ENCODE data around the gene MYADML2. TPM values are rescaled to one million over a fixed set of nuclear protein-coding genes. Genes with fewer than 3 reads are reported as not detected.

The MYADML2 gene
- total and polyA plus RNA-seq, 2 of the 8 experiments (the other 6 are each of a cell fraction or from before 2014, with no cell fraction given), result 0.26 to 0.47 TPM

DNA sequence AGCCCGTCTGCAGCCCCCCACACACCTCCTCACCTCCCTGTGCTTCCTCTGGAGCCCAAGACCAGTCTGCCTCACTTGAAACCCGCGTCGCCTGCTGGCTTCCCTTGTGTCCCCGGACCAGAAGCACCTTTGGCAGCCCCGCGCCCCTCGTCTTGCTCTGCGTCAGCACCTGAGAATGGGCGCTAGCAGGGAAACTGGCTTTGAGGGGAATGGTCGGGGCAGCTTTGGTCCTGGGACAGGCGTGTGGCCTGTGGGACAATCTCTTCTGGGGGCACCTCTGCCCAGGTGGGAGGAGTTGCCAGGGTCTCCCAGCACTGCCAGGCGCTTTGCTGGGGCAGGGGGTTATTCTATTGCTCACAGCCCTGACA is 15.9 kb downstream of the MYADML2 start:
- no peak overlapping the region for H3K4ac ChIP-seq (replicated peaks; ENCODE audit: insufficient read length, low read depth, low read length)
- WGBS, 2 experiments (ENCODE audit: extremely low coverage in 1 of 2, insufficient coverage in 1 of 2, insufficient read length in 1 of 2, insufficient replicate concordance in 2 of 2, low coverage in 1 of 2, low lambda C conversion rate in 2 of 2, missing lambda C conversion rate in 1 of 2), result 83% methylated on average over 13 of the region's 13 CpGs; no CpG with 5 or more reads in 1 of the 2 experiments
- peaks cover 6% of the 10 kb centered on the region for H3K79me1 ChIP-seq (ENCODE audit: low read depth, low read length)
- H3K9ac ChIP-seq (replicated peaks in 1 of 4; ENCODE audit: extremely low read depth in 1 of 4, low read depth in 3 of 4, low read length in 3 of 4), result no peak overlapping the region
- peaks cover 0 to 12% (median 9%) of the 10 kb centered on the region in 4 experiments; a peak in 4 of 7 replicates for H3K27me3 ChIP-seq (replicated peaks in 1 of 4; ENCODE audit: control insufficient read depth in 3 of 4, extremely low read depth in 1 of 4, insufficient read depth in 3 of 4, low read length in 3 of 4)
- POLR2A ChIA-PET (ENCODE audit: partially characterized antibody), result interaction anchor here (0.6 to 14.6 kb wide), 24 partner anchors 6 to 420 kb away, joined by 3 to 150 read pairs (median 3); partner anchors contain the start of genes ASPSCR1, MAFG, PCYT2 and SIRT7
- CTCF ChIA-PET (ENCODE audit: partially characterized antibody), result interaction anchor here (0.6 to 3.8 kb wide), 7 partner anchors 25 to 90 kb away, joined by 3 to 9 read pairs (median 3); no protein-coding TSS in a partner anchor
- no peak overlapping the region for H3K4me3 ChIP-seq (ENCODE audit: extremely low read depth in 1 of 4, insufficient read depth in 2 of 4, low read depth in 3 of 4, low read length in 4 of 4)
- H3K4me2 ChIP-seq (ENCODE audit: insufficient read depth in 1 of 2, low read depth in 2 of 2, low read length in 2 of 2), result no peak overlapping the region
- H2BK15ac ChIP-seq (ENCODE audit: low read length), result no peak overlapping the region
- no peak overlapping the region for H4K8ac ChIP-seq (ENCODE audit: extremely low read depth, insufficient read depth, low read length)
- no peak overlapping the region for H2AK5ac ChIP-seq (ENCODE audit: low read depth, low read length)
- no peak overlapping the region for H4K91ac ChIP-seq (replicated peaks; ENCODE audit: insufficient read length, low read length)
- peaks cover 2 to 7% of the 10 kb centered on the region in 2 experiments; a peak in 3 of 4 replicates for H3K79me2 ChIP-seq (ENCODE audit: control insufficient read depth in 1 of 2, insufficient read depth in 2 of 2, low read length in 2 of 2)
- H3K27ac ChIP-seq (ENCODE audit: low read depth, low read length), result no peak overlapping the region
- H3K14ac ChIP-seq (ENCODE audit: insufficient read length), result no peak overlapping the region
- H2BK5ac ChIP-seq (ENCODE audit: low read depth, low read length), result no peak overlapping the region
- peaks cover 0 to 11% (median 5%) of the 10 kb centered on the region in 4 experiments; a peak in 6 of 7 replicates for H3K4me1 ChIP-seq (replicated peaks in 1 of 4; ENCODE audit: control insufficient read depth in 3 of 4, insufficient read depth in 4 of 4, low read length in 3 of 4)
- no peak overlapping the region for H2BK20ac ChIP-seq (ENCODE audit: low read length)
- no peak overlapping the region for H3K23ac ChIP-seq (ENCODE audit: insufficient read length)
- H2AFZ ChIP-seq (ENCODE audit: low read length), result no peak overlapping the region
- H3K56ac ChIP-seq (replicated peaks; ENCODE audit: insufficient read length, low read depth, low read length), result no peak overlapping the region
- no peak overlapping the region for H2BK12ac ChIP-seq (ENCODE audit: low read depth, low read length)
- H4K20me1 ChIP-seq (replicated peaks in 1 of 2; ENCODE audit: control insufficient read depth in 1 of 2, insufficient read depth in 2 of 2, low read length in 2 of 2), result peaks cover 9 to 23% of the 10 kb centered on the region in 2 experiments
- H3K36me3 ChIP-seq (ENCODE audit: control insufficient read depth in 2 of 4, insufficient read depth in 4 of 4, low read length in 3 of 4), result peaks cover 0 to 25% (median 10%) of the 10 kb centered on the region in 4 experiments; a peak in 5 of 8 replicates
- peaks cover 14% of the 10 kb centered on the region; the same call in 1 of the 2 replicates for H3K23me2 ChIP-seq (ENCODE audit: low read depth, low read length)
- H4K5ac ChIP-seq (ENCODE audit: insufficient read length, low read depth, low read length), result no peak overlapping the region
- no peak overlapping the region for H3K18ac ChIP-seq (ENCODE audit: extremely low read depth, low read length)
- no peaks in the 10 kb centered on the region for H3K9me3 ChIP-seq (ENCODE audit: insufficient read depth in 2 of 2, low read depth in 1 of 2, low read length in 1 of 2)
- DNase-seq (ENCODE audit: low read depth in 1 of 2, low spot score in 2 of 2) (no peak), FAIRE-seq (no peak)
- no peak overlapping the region for H2BK120ac ChIP-seq (replicated peaks; ENCODE audit: low read depth, low read length)
- TF ChIP-seq PHF8 (conservative IDR thresholded peaks at IDR 0.05; ENCODE audit: low read depth, low read length) (no peak), JUND (IDR thresholded peaks at IDR 0.05; ENCODE audit: low read length) (no peak), TBP (IDR thresholded peaks at IDR 0.05; ENCODE audit: low read depth, low read length) (no peak), RXRA (IDR thresholded peaks at IDR 0.05; ENCODE audit: insufficient read depth, low read depth, low read length) (no peak), KDM5A (IDR thresholded peaks at IDR 0.05; ENCODE audit: low read length) (no peak), SP4 (IDR thresholded peaks at IDR 0.05; ENCODE audit: low read length) (no peak), POLR2AphosphoS5 (IDR thresholded peaks at IDR 0.05; ENCODE audit: low read depth, low read length) (no peak), SIRT6 (IDR thresholded peaks at IDR 0.05; ENCODE audit: low read length) (no peak)
